ENCODE results near the gene GIPC1. TPM values are rescaled to one million over a fixed set of nuclear protein-coding genes. Genes with fewer than 3 reads are reported as not detected.
A peak's percentile ranks its signal among the peaks of the same experiment; 100 is the strongest.

The GIPC1 gene
- total RNA-seq, 1 experiment from 2014 or later: 98.7 TPM

- ChIA-PET CTCF (no interaction called here), POLR2A (interaction anchor here (0.7 to 1.2 kb wide), 6 partner anchors 11 to 57 kb away, joined by 3 to 13 read pairs (median 5); partner anchors contain the start of genes DNAJB1 and NDUFB7)
- BruUV-seq (replicated peaks): TSS peak; percentile 65
- intact Hi-C loops (cut with micrococcal nuclease; ENCODE audit: unreplicated experiment): loop anchor here (1.0 to 2.0 kb wide), 4 partner anchors 8 to 33 kb away; partner anchors contain the start of genes DNAJB1 and GIPC1
- H3K4me1 ChIP-seq: peaks cover 10% of the 10 kb centered on the region; the same call in 1 of the 2 replicates
- H3K36me3 Mint-ChIP-seq (ENCODE audit: insufficient read depth, unreplicated experiment): peaks cover 38% of the 10 kb centered on the region
- TF ChIP-seq CTCF (IDR thresholded peaks at IDR 0.05; ENCODE audit: insufficient read depth in 1 of 2, low read depth in 1 of 2, low read length in 1 of 2, severe bottlenecking in 1 of 2, unreplicated experiment in 1 of 2): no peak
- peak within 1 kb of the TSS; percentile 97 for H3K4me3 Mint-ChIP-seq (ENCODE audit: unreplicated experiment)
- H3K27ac Mint-ChIP-seq (ENCODE audit: unreplicated experiment): peak within 1 kb of the TSS; percentile 93
- no peaks in the 10 kb centered on the region for H3K27me3 ChIP-seq (replicated peaks; ENCODE audit: control insufficient read depth, insufficient read depth, low read length)
- H3K4me3 ChIP-seq (ENCODE audit: low read depth, low read length): peak within 1 kb of the TSS; percentile 91
- H3K9me3 ChIP-seq: no peaks in the 10 kb centered on the region
- DNase-seq: peak; percentile 100
- H3K9me3 Mint-ChIP-seq (ENCODE audit: unreplicated experiment): no peaks in the 10 kb centered on the region
- H3K4me1 Mint-ChIP-seq (ENCODE audit: low read depth, unreplicated experiment): no peaks in the 10 kb centered on the region
- H3K27me3 Mint-ChIP-seq (ENCODE audit: insufficient read depth, unreplicated experiment): no peaks in the 10 kb centered on the region
- H3K36me3 ChIP-seq (ENCODE audit: control insufficient read depth, insufficient read depth, low read length): no peaks in the 10 kb centered on the region; the same call in 1 of the 2 replicates
Measured at GRCh38 chr19:14529254-14530004, 33.5 kb upstream of the GIPC1 start, which contains the start of gene TECR. Gene TECR, plus strand, starts transcription at chr19:14529594. Its CDS starts 103 bp downstream, at chr19:14529697.

- H3K4me1 ChIP-seq: peaks cover 10% of the 10 kb centered on the region; the same call in 1 of the 2 replicates
- DNase-seq: no peak
- Mint-ChIP-seq H3K27me3 (ENCODE audit: insufficient read depth, unreplicated experiment) (no peaks in the 10 kb centered on the region), H3K4me1 (ENCODE audit: low read depth, unreplicated experiment) (no peaks in the 10 kb centered on the region), H3K4me3 (ENCODE audit: unreplicated experiment) (peak overlapping the region; percentile 97), H3K9me3 (ENCODE audit: unreplicated experiment) (no peaks in the 10 kb centered on the region), H3K27ac (ENCODE audit: unreplicated experiment) (peak overlapping the region; percentile 93), H3K36me3 (ENCODE audit: insufficient read depth, unreplicated experiment) (peaks cover 38% of the 10 kb centered on the region)
- H3K27me3 ChIP-seq (replicated peaks; ENCODE audit: control insufficient read depth, insufficient read depth, low read length): no peaks in the 10 kb centered on the region
- ChIA-PET CTCF (no interaction called here), POLR2A (interaction anchor here (1.0 to 1.1 kb wide), 2 partner anchors 11 to 23 kb away, joined by 4 to 13 read pairs; partner anchors contain the start of gene DNAJB1)
- no peak for TF ChIP-seq CTCF (IDR thresholded peaks at IDR 0.05; ENCODE audit: insufficient read depth in 1 of 2, low read depth in 1 of 2, low read length in 1 of 2, severe bottlenecking in 1 of 2, unreplicated experiment in 1 of 2)
- no peaks in the 10 kb centered on the region for H3K9me3 ChIP-seq
- no peaks in the 10 kb centered on the region; the same call in 1 of the 2 replicates for H3K36me3 ChIP-seq (ENCODE audit: control insufficient read depth, insufficient read depth, low read length)
- H3K4me3 ChIP-seq (ENCODE audit: low read depth, low read length): peak overlapping the region; percentile 45
- intact Hi-C loops (cut with micrococcal nuclease; ENCODE audit: unreplicated experiment): loop anchor here (1.0 to 2.0 kb wide), 3 partner anchors 9 to 32 kb away; partner anchors contain the start of genes DNAJB1 and GIPC1
- BruUV-seq (replicated peaks): no TSS peak
Measured at GRCh38 chr19:14528419-14529253, 32.7 kb upstream of the GIPC1 start.

- no peak overlapping the region for H3K4me3 ChIP-seq (ENCODE audit: low read depth, low read length)
- DNase-seq: no peak
- H3K4me1 ChIP-seq: peaks cover 8% of the 10 kb centered on the region; the same call in 1 of the 2 replicates
- H3K36me3 Mint-ChIP-seq (ENCODE audit: insufficient read depth, unreplicated experiment): peaks cover 24% of the 10 kb centered on the region
- H3K4me3 Mint-ChIP-seq (ENCODE audit: unreplicated experiment): no peak overlapping the region
- CTCF ChIA-PET: no interaction called here
- H3K9me3 Mint-ChIP-seq (ENCODE audit: unreplicated experiment): no peaks in the 10 kb centered on the region
- no peak for TF ChIP-seq CTCF (IDR thresholded peaks at IDR 0.05; ENCODE audit: insufficient read depth in 1 of 2, low read depth in 1 of 2, low read length in 1 of 2, severe bottlenecking in 1 of 2, unreplicated experiment in 1 of 2)
- no peaks in the 10 kb centered on the region for H3K36me3 ChIP-seq (ENCODE audit: control insufficient read depth, insufficient read depth, low read length)
- peaks cover 6% of the 10 kb centered on the region for H3K4me1 Mint-ChIP-seq (ENCODE audit: low read depth, unreplicated experiment)
- POLR2A ChIA-PET: interaction anchor here (0.6 kb wide), 1 partner anchor 30 kb away, joined by 3 read pairs; no protein-coding TSS in a partner anchor
- H3K9me3 ChIP-seq: no peaks in the 10 kb centered on the region
- H3K27me3 Mint-ChIP-seq (ENCODE audit: insufficient read depth, unreplicated experiment): no peaks in the 10 kb centered on the region
- intact Hi-C loops (cut with micrococcal nuclease; ENCODE audit: unreplicated experiment): no loop called here
- H3K27ac Mint-ChIP-seq (ENCODE audit: unreplicated experiment): peak overlapping the region; percentile 64
- no peaks in the 10 kb centered on the region for H3K27me3 ChIP-seq (replicated peaks; ENCODE audit: control insufficient read depth, insufficient read depth, low read length)
- BruUV-seq (replicated peaks): no TSS peak
Measured at GRCh38 chr19:14526423-14526822, 30.5 kb upstream of the GIPC1 start.

Data from Caco-2 (cell line).